Calu3 (cell line): ENCODE results near the gene MYL3. TPM values are rescaled to one million over a fixed set of nuclear protein-coding genes. Genes with fewer than 3 reads are reported as not detected.
A peak's percentile ranks its signal among the peaks of the same experiment; 100 is the strongest.

Source experiments
- BruUV-seq: library from RNA; stranded (reverse); fragments of 400-500 nt; replicated peaks from 2 replicates; lab custom pipeline; 2021; lab: Mats Ljungman, UMichigan
- CTCF ChIA-PET: fragments of 300-600 bp; sonication (Branson Sonifier 250); formaldehyde crosslinking; loops from one replicate; lab custom pipeline; 2022; ENCODE audit warnings: antibody characterized with exemption; lab: Charles Lee
- DNase-seq: peaks from one replicate; pipeline ENCODE4 v3.0.0; 2022
- H3K27ac Mint-ChIP-seq: one replicate; pipeline ENCODE4 v1.8.0; 2022; ENCODE audit warnings: mixed read lengths; ENCODE audit not compliant: unreplicated experiment
- H3K27me3 Mint-ChIP-seq: one replicate; pipeline ENCODE4 v1.8.0; 2022; ENCODE audit warnings: mixed read lengths; ENCODE audit not compliant: unreplicated experiment
- H3K36me3 Mint-ChIP-seq: one replicate; pipeline ENCODE4 v1.8.0; 2022; ENCODE audit warnings: mild to moderate bottlenecking, moderate library complexity, mixed read lengths; ENCODE audit not compliant: insufficient read depth, unreplicated experiment
- H3K4me1 Mint-ChIP-seq: one replicate; pipeline ENCODE4 v1.8.0; 2022; ENCODE audit warnings: mild to moderate bottlenecking, low read depth, mixed read lengths; ENCODE audit not compliant: unreplicated experiment
- H3K4me3 Mint-ChIP-seq: one replicate; pipeline ENCODE4 v1.8.0; 2022; ENCODE audit warnings: mild to moderate bottlenecking, low read depth, moderate library complexity, mixed read lengths; ENCODE audit not compliant: unreplicated experiment
- H3K9me3 Mint-ChIP-seq: one replicate; pipeline ENCODE4 v1.8.0; 2022; ENCODE audit warnings: low read depth, mixed read lengths; ENCODE audit not compliant: unreplicated experiment
- intact Hi-C: fragments of 100-400 bp; cut with micrococcal nuclease; formaldehyde crosslinking; loops from one replicate; pipeline ENCODE4 v1.10.0; 2022; ENCODE audit not compliant: unreplicated experiment
- total RNA-seq: library from RNA; stranded (reverse); gene quantifications from 2 replicates; pipeline ENCODE4 v1.2.3, GENCODE V29; 2022
- TF ChIP-seq, protein P1 (sequence below): fragments of 200-600 bp; IDR thresholded peaks from one replicate; pipeline ENCODE4 v1.8.0; 2022; ENCODE audit warnings: antibody characterized with exemption; ENCODE audit not compliant: unreplicated experiment

Gene MYL3
- total RNA-seq, 1 experiment from 2014 or later: not detected

DNA sequence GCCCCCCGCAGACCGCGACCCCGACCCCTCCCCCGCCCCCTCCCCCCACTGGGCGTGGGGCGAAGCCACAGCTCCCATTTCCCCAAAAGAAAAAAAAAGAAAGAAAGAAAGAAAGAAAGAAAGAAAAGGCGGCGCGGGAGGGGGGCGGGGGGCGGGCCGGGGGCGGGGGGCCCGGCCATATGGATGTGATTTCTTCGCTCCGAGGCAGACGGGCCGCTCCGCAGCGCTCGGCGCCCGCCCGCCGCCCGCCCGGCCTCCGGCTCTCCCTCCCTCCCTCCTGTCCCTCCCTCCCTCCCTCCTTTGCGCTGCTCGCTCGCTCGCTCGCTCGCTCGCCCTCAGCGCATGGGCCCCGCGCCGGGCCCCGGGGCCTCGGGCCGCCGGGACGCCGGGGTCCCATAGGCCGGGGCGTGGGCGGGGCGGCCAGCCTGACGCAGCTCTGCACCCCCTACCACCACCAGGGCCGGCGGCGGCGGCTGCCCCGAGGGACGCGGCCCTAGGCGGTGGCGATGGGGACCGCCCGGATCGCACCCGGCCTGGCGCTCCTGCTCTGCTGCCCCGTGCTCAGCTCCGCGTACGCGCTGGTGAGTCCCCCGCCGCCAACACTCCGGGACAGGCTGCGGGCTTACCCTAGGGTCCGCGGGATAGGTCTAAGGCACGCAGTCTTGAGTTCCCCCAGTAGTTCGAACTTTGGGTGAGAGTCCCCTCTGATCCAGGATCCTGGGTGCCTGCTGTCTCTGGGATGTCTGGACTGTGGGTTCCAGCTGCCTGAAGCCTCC is 20.0 kb upstream of the MYL3 start:
- peaks cover 8% of the 10 kb centered on the region for H3K4me1 Mint-ChIP-seq
- no peak overlapping the region for H3K27ac Mint-ChIP-seq
- intact Hi-C loops: no loop called here
- no peaks in the 10 kb centered on the region for H3K9me3 Mint-ChIP-seq
- DNase-seq: no peak
- peak overlapping the region; percentile 65 for H3K4me3 Mint-ChIP-seq
- H3K27me3 Mint-ChIP-seq: peaks cover 67% of the 10 kb centered on the region
- BruUV-seq: no TSS peak
- TF ChIP-seq, protein P1, sequence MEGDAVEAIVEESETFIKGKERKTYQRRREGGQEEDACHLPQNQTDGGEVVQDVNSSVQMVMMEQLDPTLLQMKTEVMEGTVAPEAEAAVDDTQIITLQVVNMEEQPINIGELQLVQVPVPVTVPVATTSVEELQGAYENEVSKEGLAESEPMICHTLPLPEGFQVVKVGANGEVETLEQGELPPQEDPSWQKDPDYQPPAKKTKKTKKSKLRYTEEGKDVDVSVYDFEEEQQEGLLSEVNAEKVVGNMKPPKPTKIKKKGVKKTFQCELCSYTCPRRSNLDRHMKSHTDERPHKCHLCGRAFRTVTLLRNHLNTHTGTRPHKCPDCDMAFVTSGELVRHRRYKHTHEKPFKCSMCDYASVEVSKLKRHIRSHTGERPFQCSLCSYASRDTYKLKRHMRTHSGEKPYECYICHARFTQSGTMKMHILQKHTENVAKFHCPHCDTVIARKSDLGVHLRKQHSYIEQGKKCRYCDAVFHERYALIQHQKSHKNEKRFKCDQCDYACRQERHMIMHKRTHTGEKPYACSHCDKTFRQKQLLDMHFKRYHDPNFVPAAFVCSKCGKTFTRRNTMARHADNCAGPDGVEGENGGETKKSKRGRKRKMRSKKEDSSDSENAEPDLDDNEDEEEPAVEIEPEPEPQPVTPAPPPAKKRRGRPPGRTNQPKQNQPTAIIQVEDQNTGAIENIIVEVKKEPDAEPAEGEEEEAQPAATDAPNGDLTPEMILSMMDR: no peak
- CTCF ChIA-PET: no interaction called here
- H3K36me3 Mint-ChIP-seq: no peaks in the 10 kb centered on the region

DNA sequence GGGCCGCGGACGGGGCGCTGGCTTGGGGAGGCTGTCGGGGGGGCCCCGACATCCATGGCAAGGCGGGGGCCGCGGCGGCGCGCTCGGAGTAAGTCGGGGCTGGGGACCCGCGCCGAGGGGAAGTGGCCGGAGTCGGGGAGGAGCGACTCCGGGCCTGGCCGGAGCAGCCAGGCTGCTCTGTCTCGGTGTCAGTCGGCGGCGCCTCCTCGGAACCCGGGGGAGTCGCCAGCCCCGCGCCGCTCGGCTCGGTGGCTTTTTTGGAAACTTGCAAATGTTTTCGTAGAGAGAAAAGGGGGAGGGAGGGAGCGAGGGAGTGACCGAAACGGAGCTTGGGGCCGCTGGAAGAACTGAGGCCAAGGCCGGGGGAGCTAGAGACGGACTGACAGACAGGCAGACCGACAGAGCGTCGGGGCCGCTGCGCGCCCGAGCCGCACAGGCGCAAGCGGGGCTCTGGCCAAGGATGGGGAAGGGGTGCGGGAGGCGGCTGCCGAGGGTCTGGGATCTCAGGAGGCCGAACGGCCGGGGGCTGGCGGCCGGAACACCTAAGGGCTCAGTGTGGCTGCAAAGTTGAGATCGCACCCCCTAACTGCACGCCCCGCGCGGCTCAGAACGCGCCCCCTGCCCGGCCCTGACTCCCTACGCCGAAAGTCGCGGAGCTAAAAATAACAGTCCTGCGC is 19.3 kb upstream of the MYL3 start:
- DNase-seq: no peak
- H3K36me3 Mint-ChIP-seq: no peaks in the 10 kb centered on the region
- H3K4me3 Mint-ChIP-seq: peak overlapping the region; percentile 65
- peaks cover 67% of the 10 kb centered on the region for H3K27me3 Mint-ChIP-seq
- intact Hi-C loops: no loop called here
- H3K27ac Mint-ChIP-seq: no peak overlapping the region
- no peaks in the 10 kb centered on the region for H3K9me3 Mint-ChIP-seq
- peaks cover 8% of the 10 kb centered on the region for H3K4me1 Mint-ChIP-seq
- BruUV-seq: no TSS peak
- TF ChIP-seq, protein P1: no peak
- CTCF ChIA-PET: no interaction called here

DNA sequence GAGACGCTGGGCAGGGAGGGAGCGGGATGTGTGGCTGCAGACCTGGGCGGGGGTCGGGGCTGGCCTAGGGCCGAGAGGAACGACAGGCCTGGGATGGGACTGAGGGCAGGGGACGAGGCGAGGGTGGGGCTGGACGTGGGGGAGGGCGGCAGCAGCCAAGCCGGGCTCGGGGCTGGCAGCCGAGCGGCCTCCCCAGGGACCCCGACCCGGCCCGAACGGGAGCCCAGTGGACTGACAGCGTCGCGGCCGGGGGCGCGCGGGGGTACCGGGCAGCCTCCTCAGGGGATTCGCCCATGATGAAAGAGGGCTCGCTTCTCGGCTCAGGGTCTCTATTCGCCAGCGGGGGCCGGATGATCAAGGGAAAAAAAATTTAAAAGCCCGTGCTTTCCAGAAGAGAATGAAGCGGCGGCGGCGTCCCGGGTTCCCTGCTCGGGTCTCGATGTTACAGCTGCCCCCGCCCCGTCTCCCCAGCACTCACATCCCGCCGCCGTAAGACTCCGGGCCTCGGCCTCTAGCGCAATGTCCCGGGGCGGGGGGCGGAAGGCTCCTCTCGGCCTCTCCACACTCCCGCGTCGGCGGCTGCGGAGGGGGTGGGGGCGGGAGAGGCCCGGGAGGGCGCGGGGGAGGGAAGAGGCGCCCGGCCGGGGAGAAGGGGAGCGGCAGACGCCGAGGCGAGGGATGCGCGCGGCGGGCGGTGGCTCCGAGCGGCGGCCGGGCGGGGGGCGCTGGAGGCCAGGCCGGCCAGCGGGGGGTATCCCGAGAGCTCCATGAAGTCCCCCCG is 18.5 kb upstream of the MYL3 start:
- CTCF ChIA-PET: no interaction called here
- no peak for DNase-seq
- H3K27me3 Mint-ChIP-seq: peaks cover 67% of the 10 kb centered on the region
- TF ChIP-seq, protein P1: no peak
- H3K36me3 Mint-ChIP-seq: no peaks in the 10 kb centered on the region
- peak overlapping the region; percentile 65 for H3K4me3 Mint-ChIP-seq
- H3K27ac Mint-ChIP-seq: no peak overlapping the region
- H3K4me1 Mint-ChIP-seq: peaks cover 8% of the 10 kb centered on the region
- intact Hi-C loops: no loop called here
- no TSS peak for BruUV-seq
- no peaks in the 10 kb centered on the region for H3K9me3 Mint-ChIP-seq

DNA sequence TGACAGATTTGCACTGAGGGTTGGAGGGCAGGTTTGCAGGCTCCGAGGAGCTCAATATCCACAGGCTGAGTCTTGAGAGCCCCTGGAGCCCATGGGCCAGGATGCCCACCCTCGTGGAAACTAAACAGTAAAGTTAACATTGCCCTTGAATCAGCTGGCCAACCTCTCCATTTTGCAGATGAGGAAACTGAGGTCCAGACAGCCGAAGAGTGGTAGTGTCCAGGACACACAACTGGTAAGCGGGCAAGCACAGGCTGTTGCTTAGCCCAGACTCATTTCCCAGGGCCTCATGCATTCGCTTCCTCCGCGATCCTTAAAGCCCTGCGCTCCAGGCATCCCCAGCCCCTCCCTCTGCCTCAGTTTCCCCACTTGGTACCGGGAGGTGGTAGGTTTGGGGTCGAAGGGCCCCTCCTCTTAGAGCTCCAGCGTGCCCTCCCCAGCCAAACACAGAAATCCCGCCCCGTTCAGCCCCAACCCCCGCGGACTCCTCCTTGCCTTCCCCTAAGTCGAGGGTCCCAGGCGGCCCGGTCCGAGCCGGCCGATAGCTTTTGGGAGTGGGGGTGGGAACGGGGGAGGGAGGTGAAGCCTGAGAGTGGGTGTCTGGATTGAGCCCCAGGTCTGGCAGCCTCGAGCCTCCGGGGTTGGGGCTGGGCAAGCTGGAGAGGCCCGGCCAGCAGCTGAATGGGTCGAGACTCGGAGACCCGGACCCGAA is 17.8 kb upstream of the MYL3 start:
- no peak overlapping the region for H3K27ac Mint-ChIP-seq
- peaks cover 8% of the 10 kb centered on the region for H3K4me1 Mint-ChIP-seq
- BruUV-seq: no TSS peak
- no peak overlapping the region for H3K4me3 Mint-ChIP-seq
- no peaks in the 10 kb centered on the region for H3K36me3 Mint-ChIP-seq
- CTCF ChIA-PET: no interaction called here
- intact Hi-C loops: no loop called here
- TF ChIP-seq, protein P1: no peak
- H3K9me3 Mint-ChIP-seq: no peaks in the 10 kb centered on the region
- DNase-seq: no peak
- H3K27me3 Mint-ChIP-seq: peaks cover 64% of the 10 kb centered on the region
